Progenitor cell of endocrine pancreas (in vitro differentiated cells): Measurements from ENCODE around the gene ZNRD2. TPM values are rescaled to one million over a fixed set of nuclear protein-coding genes. Genes with fewer than 3 reads are reported as not detected.

Experiments
- DNase-seq: peaks from one replicate; pipeline ENCODE4 v3.0.0; 2021; ENCODE audit warnings: low spot score; ENCODE audit not compliant: unreplicated experiment
- H3K27ac Mint-ChIP-seq: 2 replicates; pipeline ENCODE4 v1.8.0; 2021; ENCODE audit warnings: mild to moderate bottlenecking, moderate library complexity, mixed read lengths
- H3K27me3 Mint-ChIP-seq: 2 replicates; pipeline ENCODE4 v1.8.0; 2021; ENCODE audit warnings: mixed read lengths
- H3K36me3 Mint-ChIP-seq: 2 replicates; pipeline ENCODE4 v1.8.0; 2022; ENCODE audit warnings: mixed read lengths; ENCODE audit not compliant: insufficient read depth
- H3K4me1 Mint-ChIP-seq: 2 replicates; pipeline ENCODE4 v1.8.0; 2021; ENCODE audit warnings: low read depth, mixed read lengths
- H3K4me3 Mint-ChIP-seq: 2 replicates; pipeline ENCODE4 v1.8.0; 2021; ENCODE audit warnings: low read depth, mild to moderate bottlenecking, moderate library complexity, mixed read lengths
- H3K9me3 Mint-ChIP-seq: 2 replicates; pipeline ENCODE4 v1.8.0; 2021; ENCODE audit warnings: low read depth, mixed read lengths
- total RNA-seq: library from RNA; stranded (reverse); gene quantifications from 2 replicates; pipeline ENCODE4 v1.2.1, GENCODE V29; 2021
- TF ChIP-seq, protein P1 (sequence below): fragments of 200-600 bp; sonication (generic); IDR thresholded peaks from one replicate; pipeline ENCODE4 v1.5.0; 2021; ENCODE audit warnings: antibody characterized with exemption, mild to moderate bottlenecking; ENCODE audit not compliant: unreplicated experiment

ZNRD2 gene
- total RNA-seq, 1 donor from 2014 or later: 25.9 TPM

GRCh38 chr11:65595131-65595530 lies 24.9 kb downstream of the ZNRD2 start:
- peaks cover 4% of the 10 kb centered on the region for H3K36me3 Mint-ChIP-seq
- no peaks in the 10 kb centered on the region for H3K9me3 Mint-ChIP-seq
- H3K27ac Mint-ChIP-seq: no peak overlapping the region
- TF ChIP-seq, protein P1, sequence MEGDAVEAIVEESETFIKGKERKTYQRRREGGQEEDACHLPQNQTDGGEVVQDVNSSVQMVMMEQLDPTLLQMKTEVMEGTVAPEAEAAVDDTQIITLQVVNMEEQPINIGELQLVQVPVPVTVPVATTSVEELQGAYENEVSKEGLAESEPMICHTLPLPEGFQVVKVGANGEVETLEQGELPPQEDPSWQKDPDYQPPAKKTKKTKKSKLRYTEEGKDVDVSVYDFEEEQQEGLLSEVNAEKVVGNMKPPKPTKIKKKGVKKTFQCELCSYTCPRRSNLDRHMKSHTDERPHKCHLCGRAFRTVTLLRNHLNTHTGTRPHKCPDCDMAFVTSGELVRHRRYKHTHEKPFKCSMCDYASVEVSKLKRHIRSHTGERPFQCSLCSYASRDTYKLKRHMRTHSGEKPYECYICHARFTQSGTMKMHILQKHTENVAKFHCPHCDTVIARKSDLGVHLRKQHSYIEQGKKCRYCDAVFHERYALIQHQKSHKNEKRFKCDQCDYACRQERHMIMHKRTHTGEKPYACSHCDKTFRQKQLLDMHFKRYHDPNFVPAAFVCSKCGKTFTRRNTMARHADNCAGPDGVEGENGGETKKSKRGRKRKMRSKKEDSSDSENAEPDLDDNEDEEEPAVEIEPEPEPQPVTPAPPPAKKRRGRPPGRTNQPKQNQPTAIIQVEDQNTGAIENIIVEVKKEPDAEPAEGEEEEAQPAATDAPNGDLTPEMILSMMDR: no peak
- no peak overlapping the region for H3K4me3 Mint-ChIP-seq
- no peak for DNase-seq
- no peaks in the 10 kb centered on the region for H3K4me1 Mint-ChIP-seq
- H3K27me3 Mint-ChIP-seq: peaks cover 36% of the 10 kb centered on the region

DNA sequence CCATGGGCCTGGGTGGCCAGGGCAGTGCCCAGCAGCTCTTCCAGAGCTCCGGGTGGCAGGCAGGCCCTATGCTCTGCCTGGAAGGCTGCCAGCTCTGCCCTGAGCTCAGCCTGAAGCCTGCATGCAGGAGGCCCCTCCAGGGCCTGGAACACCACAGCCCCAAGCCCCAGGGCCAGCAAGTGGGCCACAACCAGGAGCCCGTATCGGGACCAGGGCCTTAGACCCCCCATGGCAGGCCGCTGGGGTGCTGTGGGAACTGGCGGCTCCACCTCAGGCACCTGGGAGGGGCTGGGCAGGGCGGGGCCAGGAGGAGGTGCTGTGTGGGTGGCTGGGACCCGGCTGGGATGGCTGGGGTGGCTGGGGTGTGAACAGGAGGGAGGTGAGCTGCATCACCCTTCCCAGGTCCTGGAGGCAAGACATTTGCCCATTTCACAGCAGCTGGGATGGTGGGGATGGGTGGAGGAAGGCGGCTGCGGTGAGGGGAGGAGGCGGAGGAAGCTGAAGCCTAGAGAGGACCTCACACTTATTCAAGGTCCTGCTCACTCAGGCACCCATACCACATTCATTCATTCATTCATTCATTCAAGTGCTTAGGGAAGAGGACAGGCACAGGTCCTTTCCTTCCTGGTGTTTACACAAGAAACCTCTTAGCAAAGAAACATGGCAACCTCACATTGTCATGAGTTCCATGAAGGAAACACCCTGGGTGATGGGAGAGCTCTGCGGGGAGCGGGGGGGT lies 25.4 kb downstream of the ZNRD2 start, which contains the start of gene KCNK7:
TSS of gene KCNK7 (minus strand) at position 258 of the 739 bp plus-strand sequence. CDS start at position 230, 28 bp downstream.
- Mint-ChIP-seq H3K9me3 (no peaks in the 10 kb centered on the region), H3K4me1 (no peaks in the 10 kb centered on the region), H3K27ac (no peak within 1 kb of the TSS), H3K4me3 (no peak within 1 kb of the TSS), H3K27me3 (peaks cover 31% of the 10 kb centered on the region), H3K36me3 (peaks cover 2% of the 10 kb centered on the region)
- DNase-seq: no peak
- TF ChIP-seq, protein P1: no peak

GRCh38 chr11:65596520-65596919 lies 26.2 kb downstream of the ZNRD2 start:
- Mint-ChIP-seq H3K36me3 (peaks cover 2% of the 10 kb centered on the region), H3K4me3 (no peak overlapping the region), H3K4me1 (no peaks in the 10 kb centered on the region), H3K9me3 (no peaks in the 10 kb centered on the region), H3K27me3 (peaks cover 25% of the 10 kb centered on the region), H3K27ac (no peak overlapping the region)
- TF ChIP-seq, protein P1: no peak
- DNase-seq: no peak

DNA sequence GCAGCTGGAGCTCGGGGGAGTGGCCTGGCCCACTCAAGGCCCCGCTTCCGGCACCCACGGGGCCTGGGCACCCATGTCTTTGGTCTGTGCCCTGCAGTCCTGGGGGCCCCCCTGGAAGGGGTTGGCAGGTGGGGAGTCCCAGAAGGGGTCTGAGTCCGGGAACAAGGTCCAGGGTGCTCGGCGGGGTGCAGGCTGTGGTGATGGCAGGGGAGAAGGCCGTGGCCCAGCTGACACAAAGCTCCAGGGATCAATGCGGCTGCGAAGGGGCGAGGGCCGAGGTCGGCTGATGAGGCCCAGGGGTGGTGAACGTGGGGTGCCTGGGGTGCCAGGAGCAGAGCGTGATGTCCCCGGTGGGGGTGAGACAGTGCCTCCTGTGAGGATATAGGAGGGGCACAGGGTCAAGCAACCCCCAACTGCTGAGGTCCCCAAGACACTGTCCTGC lies 28.0 kb downstream of the ZNRD2 start:
- peaks cover 13% of the 10 kb centered on the region for H3K27me3 Mint-ChIP-seq
- no peak for DNase-seq

GRCh38 chr11:65599216-65599954 lies 29.1 kb downstream of the ZNRD2 start:
- H3K27me3 Mint-ChIP-seq: peaks cover 4% of the 10 kb centered on the region
- TF ChIP-seq, protein P1: no peak
- H3K27ac Mint-ChIP-seq: no peak overlapping the region
- peaks cover 8% of the 10 kb centered on the region for H3K36me3 Mint-ChIP-seq
- no peak for DNase-seq
- no peaks in the 10 kb centered on the region for H3K4me1 Mint-ChIP-seq
- H3K9me3 Mint-ChIP-seq: no peaks in the 10 kb centered on the region
- H3K4me3 Mint-ChIP-seq: no peak overlapping the region

More for the DNA sequence above, 28.0 kb downstream of the ZNRD2 start:
- Mint-ChIP-seq H3K27ac (no peak overlapping the region), H3K9me3 (no peaks in the 10 kb centered on the region), H3K4me1 (no peaks in the 10 kb centered on the region), H3K36me3 (peaks cover 3% of the 10 kb centered on the region), H3K4me3 (no peak overlapping the region)
- TF ChIP-seq, protein P1: no peak
